Measurements from ENCODE around the gene HSBP1L1.

The HSBP1L1 gene

GRCh38 chr18:79930020-79930642 lies 34.3 kb upstream of the HSBP1L1 start:
- no peak for DNase-seq

- DNase-seq = no peak
Observed at GRCh38 chr18:79931475-79931874, 33.0 kb upstream of the HSBP1L1 start.

- no peak for DNase-seq
Observed at GRCh38 chr18:79932907-79933306, 31.5 kb upstream of the HSBP1L1 start.

GRCh38 chr18:79933765-79934164 lies 30.7 kb upstream of the HSBP1L1 start:
- no peak for DNase-seq

- no peak for DNase-seq
Observed at GRCh38 chr18:79934311-79935097, 29.9 kb upstream of the HSBP1L1 start.

GRCh38 chr18:79935098-79935480 lies 29.4 kb upstream of the HSBP1L1 start:
- no peak for DNase-seq

GRCh38 chr18:79935499-79935898 lies 28.9 kb upstream of the HSBP1L1 start:
- no peak for DNase-seq

GRCh38 chr18:79935925-79936324 lies 28.5 kb upstream of the HSBP1L1 start:
- no peak for DNase-seq

- no peak for DNase-seq
Observed at GRCh38 chr18:79936641-79937040, 27.8 kb upstream of the HSBP1L1 start.

- no peak for DNase-seq
Observed at GRCh38 chr18:79937103-79937860, 27.2 kb upstream of the HSBP1L1 start.

- no peak for DNase-seq
Observed at GRCh38 chr18:79938196-79938595, 26.2 kb upstream of the HSBP1L1 start.

- no peak for DNase-seq
Observed at GRCh38 chr18:79939096-79939495, 25.3 kb upstream of the HSBP1L1 start.

GRCh38 chr18:79940126-79940813 lies 24.2 kb upstream of the HSBP1L1 start:
- DNase-seq = no peak

- DNase-seq = no peak
Observed at GRCh38 chr18:79940814-79941472, 23.5 kb upstream of the HSBP1L1 start.

GRCh38 chr18:79941473-79942119 lies 22.8 kb upstream of the HSBP1L1 start:
- no peak for DNase-seq

GRCh38 chr18:79942211-79942610 lies 22.2 kb upstream of the HSBP1L1 start:
- no peak for DNase-seq

- no peak for DNase-seq
Observed at GRCh38 chr18:79942786-79943607, 21.4 kb upstream of the HSBP1L1 start.

- DNase-seq = no peak
Observed at GRCh38 chr18:79943608-79944125, 20.8 kb upstream of the HSBP1L1 start.

GRCh38 chr18:79944126-79944731 lies 20.2 kb upstream of the HSBP1L1 start:
- DNase-seq = no peak

GRCh38 chr18:79944746-79945117 lies 19.7 kb upstream of the HSBP1L1 start:
- DNase-seq = no peak
